Mesendoderm (in vitro differentiated cells): ENCODE data around the gene DNMT3L.
"Not testable (repeated sequence)": the region's sequence is repeated elsewhere in the genome, so short reads cannot be mapped to it uniquely, and the experiment has no call there.

ENCODE experiments used
- DNase-seq: peaks from one replicate; pipeline ENCODE4 v3.0.0; 2013
- H2AK5ac ChIP-seq: 2 replicates; pipeline ENCODE4 v1.6.1; 2013; ENCODE audit warnings: low read length, inconsistent platforms
- H2BK120ac ChIP-seq: 2 replicates; pipeline ENCODE4 v1.6.1; 2013; ENCODE audit warnings: low read depth, mild to moderate bottlenecking, low read length, moderate library complexity, mixed read lengths
- H2BK15ac ChIP-seq: replicated peaks from 2 replicates; pipeline ENCODE4 v1.6.1; 2013; ENCODE audit warnings: low read depth, mild to moderate bottlenecking, moderate library complexity
- H2BK5ac ChIP-seq: 2 replicates; pipeline ENCODE4 v1.6.1; 2013; ENCODE audit warnings: low read length, inconsistent platforms
- H3K18ac ChIP-seq: 2 replicates; pipeline ENCODE4 v1.6.1; 2013; ENCODE audit warnings: mild to moderate bottlenecking, low read length, mixed read lengths
- H3K23ac ChIP-seq: one replicate; pipeline ENCODE4 v1.6.1; 2013; ENCODE audit warnings: low read length
- H3K27ac ChIP-seq: 2 replicates; pipeline ENCODE4 v1.5.1; 2013; ENCODE audit warnings: low read depth, mild to moderate bottlenecking, inconsistent platforms, low read length, moderate library complexity
- H3K27me3 ChIP-seq: 2 replicates; pipeline ENCODE4 v1.6.1; 2013; ENCODE audit warnings: low read length, control low read depth, mild to moderate bottlenecking, inconsistent platforms; ENCODE audit not compliant: insufficient read depth, poor library complexity
- H3K36me3 ChIP-seq: 2 replicates; pipeline ENCODE4 v1.6.1; 2013; ENCODE audit warnings: low read length, inconsistent platforms; ENCODE audit not compliant: control insufficient read depth, insufficient read depth
- H3K4ac ChIP-seq: one replicate; pipeline ENCODE4 v1.6.1; 2013; ENCODE audit warnings: low read depth, mild to moderate bottlenecking, low read length, moderate library complexity
- H3K4me1 ChIP-seq: 2 replicates; pipeline ENCODE4 v1.6.1; 2013; ENCODE audit warnings: low read depth, low read length, inconsistent platforms; ENCODE audit not compliant: control insufficient read depth
- H3K4me2 ChIP-seq: 2 replicates; pipeline ENCODE4 v1.6.1; 2013; ENCODE audit warnings: low read length
- H3K4me3 ChIP-seq: 2 replicates; pipeline ENCODE4 v1.5.1; 2013; ENCODE audit warnings: mild to moderate bottlenecking, low read length
- H3K56ac ChIP-seq: one replicate; pipeline ENCODE4 v1.6.1; 2013; ENCODE audit warnings: low read length
- H3K79me1 ChIP-seq: 2 replicates; pipeline ENCODE4 v1.6.1; 2013; ENCODE audit warnings: low read length, inconsistent platforms
- H3K79me2 ChIP-seq: 2 replicates; pipeline ENCODE4 v1.6.1; 2013; ENCODE audit warnings: mild to moderate bottlenecking, low read length; ENCODE audit not compliant: control insufficient read depth, insufficient read depth
- H3K9ac ChIP-seq: 2 replicates; pipeline ENCODE4 v1.6.1; 2013; ENCODE audit warnings: low read length, inconsistent platforms
- H4K5ac ChIP-seq: one replicate; pipeline ENCODE4 v1.6.1; 2013; ENCODE audit warnings: low read length
- H4K8ac ChIP-seq: one replicate; pipeline ENCODE4 v1.6.1; 2013; ENCODE audit warnings: low read depth, mild to moderate bottlenecking, control low read depth, low read length, moderate library complexity
- WGBS: extraction: QIAGEN DNeasy Blood & Tissue Kit; methylation state at CpG from one replicate; pipeline ENCODE4 v1.1.7; 2013; ENCODE audit warnings: low lambda C conversion rate, missing lambda C conversion rate; ENCODE audit not compliant: insufficient coverage; ENCODE audit errors: extremely low coverage; 5-methylcytosine and 5-hydroxymethylcytosine counted together

DNMT3L gene

DNA sequence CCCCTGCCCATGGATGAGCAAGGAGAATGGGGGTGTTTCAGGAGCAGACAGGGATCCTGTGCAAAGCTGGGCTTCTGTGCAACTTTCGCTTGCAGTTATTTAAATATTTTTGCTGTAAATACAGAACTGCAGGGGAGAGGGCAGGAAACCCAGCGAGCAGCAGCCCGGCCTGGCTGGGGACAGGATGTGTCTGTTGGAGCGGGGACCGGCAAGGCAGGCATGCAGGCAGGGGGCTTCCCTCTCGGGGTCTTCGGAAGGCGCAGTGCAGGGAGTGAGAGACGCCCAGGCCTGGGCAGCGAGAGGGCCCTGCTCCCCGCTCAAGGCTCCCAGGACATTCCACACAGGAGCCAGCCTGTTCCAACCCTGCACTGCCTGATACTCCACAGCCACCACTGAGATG, 22.3 kb upstream of the DNMT3L start:
- Histone ChIP-seq H3K9ac (no peak overlapping the region), H3K36me3 (no peaks in the 10 kb centered on the region), H3K27ac (peak overlapping the region; percentile 53), H2BK120ac (no peak overlapping the region), H3K79me1 (no peaks in the 10 kb centered on the region), H3K4me2 (no peak overlapping the region), H4K5ac (no peak overlapping the region), H2BK5ac (no peak overlapping the region), H3K4me3 (no peak overlapping the region), H4K8ac (no peak overlapping the region), H2AK5ac (no peak overlapping the region), H2BK15ac (no peak overlapping the region), H3K4me1 (peaks cover 2% of the 10 kb centered on the region), H3K4ac (no peak overlapping the region), H3K27me3 (no peaks in the 10 kb centered on the region), H3K23ac (no peak overlapping the region), H3K79me2 (no peaks in the 10 kb centered on the region), H3K56ac (no peak overlapping the region), H3K18ac (peak overlapping the region; percentile 12)
- no peak for DNase-seq
- WGBS, result no CpG with 5 or more reads among the region's 11 CpGs

DNA sequence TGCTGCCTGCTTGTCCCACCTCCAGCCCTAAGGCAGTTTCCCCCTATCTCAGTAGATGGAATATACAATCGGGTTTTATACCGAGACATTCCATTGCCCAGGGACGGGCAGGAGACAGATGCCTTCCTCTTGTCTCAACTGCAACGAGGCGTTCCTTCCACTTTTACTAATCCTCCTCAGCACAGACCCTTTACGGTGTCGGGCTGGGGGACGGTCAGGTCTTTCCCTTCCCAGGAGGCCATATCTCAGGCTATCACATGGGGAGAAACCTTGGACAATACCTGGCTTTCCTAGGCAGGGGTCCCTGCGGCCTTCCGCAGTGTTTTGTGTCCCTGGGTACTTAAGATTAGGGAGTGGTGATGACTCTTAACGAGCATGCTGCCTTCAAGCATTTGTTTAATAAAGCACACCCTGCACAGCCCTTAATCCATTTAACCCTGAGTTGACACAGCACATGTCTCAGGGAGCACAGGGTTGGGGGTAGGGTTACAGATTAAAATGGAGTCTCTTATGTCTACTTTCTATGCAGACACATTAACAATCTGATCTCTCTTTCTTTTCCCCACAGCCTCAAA, 21.6 kb upstream of the DNMT3L start:
- whole genome bisulfite sequencing, result no CpG with 5 or more reads among the region's 11 CpGs
- not testable (repeated sequence) for H2BK5ac ChIP-seq, H3K4me3 ChIP-seq, H2AK5ac ChIP-seq, H3K36me3 ChIP-seq, H3K4me1 ChIP-seq, H3K4me2 ChIP-seq, H3K79me1 ChIP-seq, H3K23ac ChIP-seq, H3K56ac ChIP-seq, H4K8ac ChIP-seq, H3K18ac ChIP-seq, H2BK15ac ChIP-seq, H3K4ac ChIP-seq, H3K27me3 ChIP-seq, H3K9ac ChIP-seq, H2BK120ac ChIP-seq, H3K79me2 ChIP-seq, H4K5ac ChIP-seq
- DNase-seq, result peak; percentile 85
- peak overlapping the region; percentile 53 for H3K27ac ChIP-seq

DNA sequence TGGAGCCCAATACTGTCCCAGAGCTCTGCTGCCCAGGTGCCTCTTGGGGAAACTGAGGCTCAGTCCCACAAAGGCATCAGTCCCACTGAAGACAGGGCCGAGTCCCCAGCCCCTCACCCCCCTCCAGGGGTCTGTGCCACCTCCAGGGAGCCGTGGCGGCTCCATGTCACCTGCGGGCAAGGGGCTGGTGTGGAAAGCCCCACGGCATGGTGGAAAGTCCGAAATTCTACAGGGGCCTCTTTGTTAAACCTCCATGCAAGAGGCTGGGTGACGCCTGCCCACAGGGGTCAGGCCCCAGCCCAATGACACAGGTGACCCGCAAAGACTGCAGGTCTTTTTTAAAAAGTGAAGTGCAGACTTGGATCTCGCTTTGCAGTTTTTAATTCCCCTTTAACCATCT, 20.7 kb upstream of the DNMT3L start:
- no peak overlapping the region for H2AK5ac ChIP-seq

DNA sequence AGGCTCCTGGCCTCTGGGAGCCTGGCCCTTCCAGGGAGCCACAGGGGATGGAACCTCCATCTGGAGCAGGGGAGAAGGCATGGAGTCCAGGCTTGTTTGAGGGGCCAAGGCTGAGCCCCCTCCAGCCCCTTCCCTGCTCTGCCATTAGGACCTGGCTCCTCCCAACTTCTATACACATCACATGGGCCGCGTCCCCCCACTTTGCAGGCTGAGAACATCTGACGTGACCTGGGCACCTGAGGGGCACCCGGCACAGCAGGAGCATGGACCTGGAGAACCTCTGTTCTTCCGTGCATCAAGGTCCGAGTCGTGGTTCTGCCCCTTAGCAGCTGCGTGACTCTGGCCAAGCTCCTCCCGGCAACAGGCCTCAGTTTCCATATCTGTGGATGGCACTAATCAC, 20.1 kb upstream of the DNMT3L start:
- H3K27ac ChIP-seq, result no peak overlapping the region
- DNase-seq, result no peak
- no peak overlapping the region for H4K5ac ChIP-seq
- peaks cover 2% of the 10 kb centered on the region for H3K4me1 ChIP-seq
- no peak overlapping the region for H3K4me3 ChIP-seq
- no peaks in the 10 kb centered on the region for H3K79me1 ChIP-seq
- no peak overlapping the region for H3K4ac ChIP-seq
- no peak overlapping the region for H2AK5ac ChIP-seq
- no peaks in the 10 kb centered on the region for H3K36me3 ChIP-seq
- H3K56ac ChIP-seq, result no peak overlapping the region
- WGBS, result no CpG with 5 or more reads among the region's 9 CpGs
- no peak overlapping the region for H2BK120ac ChIP-seq
- H3K79me2 ChIP-seq, result no peaks in the 10 kb centered on the region
- H4K8ac ChIP-seq, result no peak overlapping the region
- H3K4me2 ChIP-seq, result no peak overlapping the region
- no peak overlapping the region for H2BK15ac ChIP-seq
- H3K27me3 ChIP-seq, result no peaks in the 10 kb centered on the region
- no peak overlapping the region for H3K18ac ChIP-seq
- no peak overlapping the region for H2BK5ac ChIP-seq
- no peak overlapping the region for H3K23ac ChIP-seq
- H3K9ac ChIP-seq, result no peak overlapping the region

More for the DNA sequence above, 20.7 kb upstream of the DNMT3L start:
- no CpG with 5 or more reads among the region's 9 CpGs for WGBS
- DNase-seq, result no peak
- Histone ChIP-seq H2BK15ac (no peak overlapping the region), H3K4me3 (no peak overlapping the region), H3K4ac (no peak overlapping the region), H2BK120ac (no peak overlapping the region), H2BK5ac (no peak overlapping the region), H3K18ac (peak overlapping the region; percentile 2), H3K27me3 (no peaks in the 10 kb centered on the region), H3K56ac (no peak overlapping the region), H3K36me3 (no peaks in the 10 kb centered on the region), H3K79me1 (no peaks in the 10 kb centered on the region), H3K4me1 (peaks cover 2% of the 10 kb centered on the region), H3K79me2 (no peaks in the 10 kb centered on the region), H3K23ac (no peak overlapping the region), H4K8ac (no peak overlapping the region), H3K9ac (no peak overlapping the region), H4K5ac (no peak overlapping the region), H3K4me2 (no peak overlapping the region), H3K27ac (peak overlapping the region; percentile 53)

DNA sequence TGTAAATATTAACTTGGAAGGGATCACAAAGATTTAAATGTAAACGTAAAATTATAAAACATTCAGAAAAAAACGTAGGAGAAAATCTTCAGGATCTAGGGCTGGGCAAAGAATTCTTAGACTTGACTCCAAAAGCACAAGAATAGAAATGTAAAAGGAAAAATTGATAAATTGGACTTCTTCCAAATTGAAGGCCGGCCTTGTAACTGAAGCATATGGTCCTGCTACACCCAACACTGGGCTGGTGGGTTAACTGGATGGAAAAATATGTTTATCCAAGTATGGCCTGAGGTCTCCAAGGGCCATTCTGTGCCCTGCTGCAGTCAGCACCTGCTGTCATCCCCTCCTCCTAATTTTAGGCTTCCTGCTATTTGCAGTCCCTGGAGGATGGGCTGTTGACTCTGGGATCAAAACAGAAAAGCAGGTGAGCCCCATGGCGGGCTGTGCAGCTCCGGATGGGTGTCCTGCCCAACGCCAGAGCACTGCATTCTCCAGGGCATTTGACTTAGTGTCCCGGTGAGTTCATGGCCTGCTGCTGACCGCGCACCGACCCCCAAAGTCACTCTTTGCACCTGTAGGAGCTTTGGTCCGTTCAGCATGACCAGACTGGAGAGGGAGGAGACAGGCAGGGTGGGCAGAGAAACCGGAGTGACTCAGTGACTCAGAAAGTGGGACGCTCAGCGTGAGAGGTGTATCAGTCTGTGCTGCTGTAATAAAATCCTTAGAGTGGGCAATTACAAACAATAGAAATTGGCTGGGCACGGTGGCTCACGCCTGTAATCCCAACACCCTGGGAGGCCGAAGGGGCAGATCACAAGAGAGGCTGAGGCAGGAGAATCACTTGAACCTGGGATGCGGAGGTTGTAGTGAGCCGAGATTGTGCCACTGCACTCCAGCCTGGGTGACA, 17.9 kb upstream of the DNMT3L start:
- no peak overlapping the region for H3K4ac ChIP-seq
- H2BK15ac ChIP-seq, result no peak overlapping the region
- H3K4me3 ChIP-seq, result no peak overlapping the region
- H3K79me2 ChIP-seq, result no peaks in the 10 kb centered on the region
- H4K8ac ChIP-seq, result no peak overlapping the region
- H3K56ac ChIP-seq, result no peak overlapping the region
- H3K36me3 ChIP-seq, result no peaks in the 10 kb centered on the region
- DNase-seq, result no peak
- H2BK120ac ChIP-seq, result no peak overlapping the region
- H3K27ac ChIP-seq, result no peak overlapping the region
- no peak overlapping the region for H3K9ac ChIP-seq
- no peak overlapping the region for H3K4me2 ChIP-seq
- no peaks in the 10 kb centered on the region for H3K27me3 ChIP-seq
- H2BK5ac ChIP-seq, result no peak overlapping the region
- H3K18ac ChIP-seq, result no peak overlapping the region
- no peak overlapping the region for H2AK5ac ChIP-seq
- no peaks in the 10 kb centered on the region for H3K79me1 ChIP-seq
- H3K4me1 ChIP-seq, result peaks cover 2% of the 10 kb centered on the region
- no peak overlapping the region for H4K5ac ChIP-seq
- no CpG with 5 or more reads among the region's 19 CpGs for WGBS
- no peak overlapping the region for H3K23ac ChIP-seq
